GM12801 (cell line): ENCODE data around the gene PLCD3.

Experiments used
- TF ChIP-seq, protein P1 (sequence below): IDR thresholded peaks from one replicate; pipeline ENCODE4 v1.5.1; 2011; ENCODE audit warnings: control low read depth; ENCODE audit not compliant: insufficient read length; ENCODE audit errors: extremely low read depth

Gene PLCD3

DNA sequence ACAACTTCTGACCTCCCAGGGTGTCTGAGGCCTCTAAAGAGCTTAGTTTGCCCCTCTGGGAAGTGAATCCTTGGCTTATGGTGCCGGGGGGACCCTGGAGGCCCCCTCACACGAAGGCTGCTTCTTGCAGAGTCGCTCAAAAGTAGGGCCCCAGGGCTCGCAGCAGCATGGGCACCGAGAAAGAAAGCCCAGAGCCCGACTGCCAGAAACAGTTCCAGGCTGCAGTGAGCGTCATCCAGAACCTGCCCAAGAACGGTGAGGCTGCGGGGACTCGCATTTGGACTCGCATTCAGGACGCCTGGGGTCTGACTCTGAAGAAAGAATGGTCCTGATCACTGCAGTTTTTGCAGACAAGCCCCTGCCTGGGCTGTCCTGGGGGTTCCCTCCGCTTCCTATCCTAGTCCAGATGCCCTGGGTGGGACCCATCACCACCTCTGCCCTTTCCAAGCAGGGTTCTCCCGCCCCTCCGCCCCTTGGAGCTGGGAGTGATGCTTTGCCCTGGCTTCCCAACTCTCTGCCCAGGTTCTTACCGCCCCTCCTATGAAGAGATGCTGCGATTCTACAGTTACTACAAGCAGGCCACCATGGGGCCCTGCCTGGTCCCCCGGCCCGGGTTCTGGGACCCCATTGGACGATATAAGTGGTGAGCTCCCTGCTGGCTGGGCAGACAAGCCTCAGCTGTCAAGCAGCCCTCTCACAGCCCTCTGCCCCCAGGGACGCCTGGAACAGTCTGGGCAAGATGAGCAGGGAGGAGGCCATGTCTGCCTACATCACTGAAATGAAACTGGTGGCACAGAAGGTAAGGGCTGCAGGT is 3.9 kb upstream of the PLCD3 start:
- TF ChIP-seq, protein P1, sequence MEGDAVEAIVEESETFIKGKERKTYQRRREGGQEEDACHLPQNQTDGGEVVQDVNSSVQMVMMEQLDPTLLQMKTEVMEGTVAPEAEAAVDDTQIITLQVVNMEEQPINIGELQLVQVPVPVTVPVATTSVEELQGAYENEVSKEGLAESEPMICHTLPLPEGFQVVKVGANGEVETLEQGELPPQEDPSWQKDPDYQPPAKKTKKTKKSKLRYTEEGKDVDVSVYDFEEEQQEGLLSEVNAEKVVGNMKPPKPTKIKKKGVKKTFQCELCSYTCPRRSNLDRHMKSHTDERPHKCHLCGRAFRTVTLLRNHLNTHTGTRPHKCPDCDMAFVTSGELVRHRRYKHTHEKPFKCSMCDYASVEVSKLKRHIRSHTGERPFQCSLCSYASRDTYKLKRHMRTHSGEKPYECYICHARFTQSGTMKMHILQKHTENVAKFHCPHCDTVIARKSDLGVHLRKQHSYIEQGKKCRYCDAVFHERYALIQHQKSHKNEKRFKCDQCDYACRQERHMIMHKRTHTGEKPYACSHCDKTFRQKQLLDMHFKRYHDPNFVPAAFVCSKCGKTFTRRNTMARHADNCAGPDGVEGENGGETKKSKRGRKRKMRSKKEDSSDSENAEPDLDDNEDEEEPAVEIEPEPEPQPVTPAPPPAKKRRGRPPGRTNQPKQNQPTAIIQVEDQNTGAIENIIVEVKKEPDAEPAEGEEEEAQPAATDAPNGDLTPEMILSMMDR, result no peak

DNA sequence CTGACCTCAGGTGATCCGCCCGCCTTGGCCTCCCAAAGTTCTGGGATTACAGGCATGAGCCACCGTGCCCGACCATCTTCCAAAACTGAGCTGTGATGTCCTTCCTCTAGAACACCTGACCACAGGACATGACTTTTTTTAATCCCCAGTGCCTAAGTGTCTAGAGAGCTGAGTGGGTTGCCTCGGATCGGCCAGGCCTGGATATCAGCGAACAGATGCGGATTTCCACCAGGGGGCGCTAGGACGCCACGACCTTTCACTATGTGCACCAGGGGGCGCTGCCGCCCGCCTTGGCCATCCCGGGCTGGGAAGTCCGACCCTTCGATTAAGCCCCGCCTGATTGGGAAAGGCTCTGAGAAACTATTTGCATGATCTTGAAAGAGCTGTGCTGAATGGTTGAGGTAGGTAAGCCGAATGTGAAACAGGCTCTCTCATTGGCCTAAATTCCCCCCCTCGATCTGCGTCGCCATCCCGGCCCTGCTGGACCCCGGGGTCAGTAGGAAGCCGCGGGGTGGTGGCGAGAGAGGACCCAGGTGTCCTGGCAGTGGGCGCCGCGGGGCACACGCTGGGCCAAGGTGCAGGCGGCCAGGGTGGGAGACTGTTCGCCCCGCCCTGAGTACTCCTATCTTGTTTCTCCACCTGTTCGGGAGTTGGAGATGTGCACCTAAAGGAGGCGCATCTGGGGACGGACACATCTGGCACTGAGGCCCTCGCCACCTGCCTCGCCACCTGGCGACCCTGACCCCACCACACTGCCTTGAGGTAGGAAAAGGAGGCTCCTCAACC is 3.1 kb upstream of the PLCD3 start, which contains the start of gene ACBD4:
ACBD4 (plus strand) TSS at position 496 of the 786 bp plus-strand sequence. CDS start 458 bp downstream, outside the sequence.
- TF ChIP-seq, protein P1, result peak; percentile 92

DNA sequence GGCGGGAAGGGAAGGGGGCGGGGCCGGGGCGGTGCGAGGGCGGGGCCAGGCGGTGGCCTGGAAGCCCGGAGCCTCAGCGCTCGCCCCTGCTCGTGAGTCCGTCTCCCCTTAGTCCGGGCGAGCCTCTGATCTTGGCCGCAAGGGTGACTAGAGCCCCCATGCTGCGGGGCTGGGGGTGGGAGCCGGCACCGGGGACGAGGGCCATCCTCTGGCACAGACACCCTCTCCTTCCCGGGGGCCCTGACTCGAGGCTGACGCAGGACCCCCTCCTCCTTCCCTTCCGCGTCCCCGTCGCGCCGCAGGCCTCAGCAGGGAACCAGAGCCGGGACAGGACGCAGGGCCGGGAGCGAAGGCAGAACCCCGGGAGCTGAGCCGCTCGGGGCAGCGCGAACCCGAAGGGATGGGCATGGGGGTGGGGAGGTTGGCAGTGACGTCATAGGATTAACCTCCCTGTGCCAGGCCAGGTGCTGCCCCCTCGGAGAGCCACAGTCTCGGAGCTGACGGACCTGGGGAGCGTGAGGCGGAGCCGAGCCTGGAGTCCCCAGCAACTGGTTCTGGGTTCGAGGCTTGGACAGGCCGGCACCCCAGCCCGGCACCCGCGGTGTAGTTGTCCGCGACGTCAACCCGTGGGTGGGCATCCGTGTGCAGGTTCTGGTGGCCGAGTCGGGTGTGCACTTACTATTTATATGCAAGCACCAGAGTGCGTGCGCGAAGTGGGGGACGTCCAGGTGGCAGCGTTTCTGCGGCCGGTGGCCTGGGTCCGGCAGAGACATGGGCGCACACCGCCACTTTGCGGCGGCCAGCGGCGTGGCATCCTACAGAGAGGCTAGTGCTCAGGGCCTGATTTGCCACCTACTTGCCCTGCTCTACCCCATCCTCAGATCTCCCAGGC is 503 bp upstream of the PLCD3 start:
- TF ChIP-seq, protein P1, result no peak

DNA sequence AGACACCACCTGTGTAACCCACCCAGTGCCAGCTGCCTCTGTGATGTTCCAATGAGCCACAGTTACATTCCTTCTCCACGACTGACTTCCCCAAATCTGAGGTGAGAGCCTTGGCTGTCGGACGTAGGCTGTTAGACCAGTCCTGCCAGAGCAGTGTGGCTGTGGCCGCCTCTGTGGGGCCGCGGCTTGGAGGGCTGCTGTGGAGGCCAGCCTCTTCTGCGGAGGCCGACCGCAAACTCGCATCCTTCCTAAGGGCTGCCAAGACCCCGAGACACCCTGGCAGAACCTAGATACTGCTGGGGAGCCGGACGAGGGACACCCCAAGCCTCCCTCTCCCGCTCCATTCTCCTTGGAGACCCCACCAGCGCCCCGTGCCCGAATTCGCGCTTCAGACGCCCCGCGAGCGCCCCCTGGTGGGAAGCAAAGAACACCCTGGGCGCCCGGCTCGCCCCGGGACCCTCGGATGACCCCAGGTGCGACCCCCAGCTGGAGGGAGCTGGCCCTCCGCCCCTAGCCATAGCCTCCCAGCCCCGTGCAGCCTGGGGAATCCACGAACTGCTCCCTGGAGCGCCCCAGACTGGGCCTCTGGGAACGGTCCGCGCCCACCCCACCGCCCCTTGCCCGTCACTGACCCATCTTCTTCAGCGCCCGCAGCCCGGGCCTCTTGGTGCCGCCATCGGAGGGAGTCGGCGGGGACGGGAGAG is 547 bp downstream of the PLCD3 start:
- TF ChIP-seq, protein P1, result no peak

DNA sequence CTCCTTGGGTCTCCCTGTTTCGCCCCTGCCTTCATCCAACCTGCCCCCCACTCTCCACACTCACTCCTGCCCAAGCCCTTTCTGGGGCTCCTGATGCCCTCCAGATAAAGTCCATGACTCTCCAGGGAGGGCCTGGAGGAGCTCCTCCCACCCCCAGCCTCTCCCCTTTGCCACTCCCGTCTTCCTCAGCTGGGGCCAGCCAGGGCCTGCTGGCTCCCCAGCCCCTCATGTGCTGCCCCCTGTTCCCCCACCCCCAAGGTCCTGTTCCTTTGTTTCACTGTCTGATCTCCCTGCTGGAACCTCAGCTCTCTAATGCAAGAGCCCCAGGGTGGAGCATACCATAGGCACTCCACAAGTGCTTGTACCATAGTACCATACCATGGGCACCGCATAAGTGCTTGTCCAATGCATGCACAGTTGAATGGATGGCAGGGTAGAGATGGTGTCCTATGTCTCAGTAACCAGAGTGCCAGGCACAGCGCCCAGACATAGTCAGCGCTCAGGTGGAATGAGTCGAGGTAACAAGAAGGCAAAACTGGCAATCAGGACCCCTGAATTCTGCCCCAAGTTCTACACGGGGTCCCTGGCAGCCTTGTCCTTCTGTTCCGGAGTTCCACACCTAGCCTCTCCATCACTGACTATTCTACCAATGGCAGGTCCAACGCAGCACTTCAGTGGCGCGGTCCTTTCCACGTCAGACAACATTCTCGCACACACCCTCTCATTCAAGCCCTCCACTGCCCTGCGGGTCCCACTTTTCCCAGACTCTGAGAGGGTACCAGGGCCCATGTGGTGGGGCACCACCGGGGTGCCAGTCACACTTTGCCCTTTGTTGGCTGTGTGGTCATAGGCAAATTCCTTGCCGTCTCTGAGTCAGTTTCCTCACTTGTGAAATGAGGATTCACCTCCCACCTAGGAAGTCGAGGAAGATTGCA is 1.4 kb downstream of the PLCD3 start:
- TF ChIP-seq, protein P1, result no peak

DNA sequence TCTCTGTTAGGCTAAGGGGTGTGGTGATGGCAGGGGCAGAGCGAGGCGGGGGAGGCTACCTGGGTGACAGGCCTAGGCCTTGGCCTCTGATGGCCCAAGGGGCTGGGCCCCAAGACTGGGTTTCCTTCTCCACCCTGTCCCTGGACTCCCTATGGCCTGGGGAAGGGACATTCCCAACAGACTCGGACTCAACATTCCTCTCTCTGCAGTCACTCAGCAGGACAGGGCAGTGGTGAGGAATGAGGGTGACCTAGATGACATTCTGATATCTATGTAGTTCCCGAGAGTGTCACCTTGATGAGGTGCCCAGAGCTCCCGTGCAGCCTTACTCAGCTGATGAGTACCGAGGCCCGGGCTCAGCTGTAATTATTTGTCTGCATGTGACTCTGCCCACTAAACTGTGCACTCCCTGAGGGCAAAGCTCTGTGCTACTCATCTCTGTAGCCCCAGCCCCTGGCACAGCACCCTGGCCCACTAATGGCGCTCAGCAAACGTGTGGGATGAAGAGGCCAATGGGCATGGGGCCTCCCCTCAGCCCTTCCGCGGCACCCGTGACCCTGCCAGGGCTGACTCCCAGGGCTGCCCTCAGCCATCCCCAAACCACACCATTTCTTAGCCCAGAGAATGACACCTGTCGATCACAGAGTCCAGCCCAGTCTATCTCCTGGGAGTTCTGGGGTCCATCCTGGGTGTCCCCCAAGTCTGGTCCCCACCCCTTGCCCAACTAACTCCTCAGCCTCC is 2.2 kb downstream of the PLCD3 start:
- TF ChIP-seq, protein P1, result no peak
